Measurements from ENCODE around the gene TRIM47. TPM values are rescaled to one million over a fixed set of nuclear protein-coding genes. Genes with fewer than 3 reads are reported as not detected.

Gene TRIM47
- total RNA-seq, 4 donors from 2014 or later, result 6.8 to 70.1 (median 19.0) TPM

DNA sequence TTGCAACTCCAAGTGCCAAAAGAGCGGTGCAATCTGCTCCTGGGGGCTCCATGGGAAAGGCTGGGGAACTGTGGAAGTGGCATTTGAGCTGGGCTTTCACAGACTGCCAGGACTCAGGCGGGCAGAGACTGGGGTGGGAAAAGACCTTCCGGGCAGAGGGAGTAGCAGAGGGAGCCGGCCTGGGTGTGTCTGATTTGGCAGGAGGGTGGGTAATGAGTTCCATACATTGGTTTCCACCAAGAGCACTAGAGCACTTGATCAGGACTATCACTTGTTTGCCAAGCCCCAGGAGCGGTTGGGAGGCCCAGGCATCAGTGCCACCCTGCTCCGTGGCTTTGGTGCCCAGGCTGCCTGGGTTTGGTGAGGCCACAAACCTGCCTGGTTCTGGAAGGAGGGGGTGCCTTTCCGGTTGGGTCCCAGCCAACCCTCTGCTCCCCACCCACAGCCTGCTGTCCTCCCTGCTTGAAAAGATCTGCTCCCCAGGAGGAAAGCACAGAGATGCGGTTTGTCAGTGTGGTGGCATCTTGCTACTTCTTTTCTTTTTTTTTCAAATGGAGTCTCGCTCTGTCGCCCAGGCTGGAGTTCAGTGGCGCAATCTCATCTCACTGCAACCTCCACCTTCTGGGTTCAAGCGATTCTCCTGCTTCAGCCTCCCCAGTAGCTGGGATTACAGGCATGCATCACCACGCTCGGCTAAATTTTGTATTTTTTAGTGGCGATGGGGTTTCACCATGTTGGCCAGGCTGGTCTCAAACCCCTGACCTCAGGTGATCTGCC lies 3.5 kb upstream of the TRIM47 start:
- Histone ChIP-seq H3K27ac (no peak overlapping the region), H3K27me3 (no peaks in the 10 kb centered on the region), H3K36me3 (no peaks in the 10 kb centered on the region), H3K9me3 (no peaks in the 10 kb centered on the region), H3K4me3 (no peak overlapping the region), H3K4me1 (peaks cover 0 to 1% of the 10 kb centered on the region in 2 donors)
- DNase-seq, result no peak
- TF ChIP-seq CTCF (IDR thresholded peaks at IDR 0.05), result no peak
- no peak for TF ChIP-seq POLR2A (IDR thresholded peaks at IDR 0.05)
- intact Hi-C loops (cut with DNase I; ENCODE audit: low total_unique reads), result no loop called here

DNA sequence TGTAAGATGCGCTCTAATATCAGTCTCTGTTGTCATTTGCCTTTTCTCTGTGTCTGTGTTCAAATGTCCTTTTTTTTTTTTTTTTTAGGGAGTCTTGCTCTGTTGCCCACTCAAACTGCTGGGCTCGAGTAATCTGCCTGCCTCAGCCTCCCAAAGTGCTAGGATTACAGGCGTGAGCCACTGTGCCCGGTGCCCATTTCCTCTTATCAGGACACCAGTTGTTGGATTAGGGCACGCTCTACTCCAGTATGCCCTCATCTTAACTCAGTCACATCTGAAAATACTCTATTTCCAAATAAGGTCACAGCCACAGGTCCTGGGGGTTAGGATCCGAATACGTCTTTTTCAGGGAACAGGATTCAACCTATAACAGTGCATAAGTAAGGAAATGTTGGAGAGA lies 1.9 kb upstream of the TRIM47 start:
- H3K4me3 ChIP-seq, result no peak overlapping the region
- H3K36me3 ChIP-seq, result no peaks in the 10 kb centered on the region
- no peak overlapping the region for H3K27ac ChIP-seq
- peaks cover 12 to 17% of the 10 kb centered on the region in 2 donors for H3K4me1 ChIP-seq
- intact Hi-C loops (cut with DNase I; ENCODE audit: low total_unique reads), result no loop called here
- TF ChIP-seq POLR2A (IDR thresholded peaks at IDR 0.05), result no peak
- no peak for TF ChIP-seq CTCF (IDR thresholded peaks at IDR 0.05)
- H3K27me3 ChIP-seq, result no peaks in the 10 kb centered on the region
- DNase-seq, result no peak
- H3K9me3 ChIP-seq, result no peaks in the 10 kb centered on the region

GRCh38 chr17:75877752-75878173 lies 618 bp downstream of the TRIM47 start:
- H3K4me1 ChIP-seq, result peaks cover 18 to 39% of the 10 kb centered on the region in 2 donors

GRCh38 chr17:75876938-75877751 lies 1.2 kb downstream of the TRIM47 start:
- no peaks in the 10 kb centered on the region for H3K27me3 ChIP-seq
- H3K4me3 ChIP-seq, result peak overlapping the region; percentile 54
- no peaks in the 10 kb centered on the region for H3K36me3 ChIP-seq
- intact Hi-C loops (cut with DNase I; ENCODE audit: low total_unique reads), result no loop called here
- TF ChIP-seq CTCF (IDR thresholded peaks at IDR 0.05) (peak; percentile 28 to 68 (median 50)), POLR2A (IDR thresholded peaks at IDR 0.05) (peak; percentile 29 to 48)
- peaks cover 19 to 43% of the 10 kb centered on the region in 2 donors for H3K4me1 ChIP-seq
- DNase-seq, result peak; percentile 98
- H3K9me3 ChIP-seq, result no peaks in the 10 kb centered on the region
- peak overlapping the region; percentile 98 to 99 for H3K27ac ChIP-seq

More at GRCh38 chr17:75877752-75878173, 618 bp downstream of the TRIM47 start:
- intact Hi-C loops (cut with DNase I; ENCODE audit: low total_unique reads), result no loop called here
- Histone ChIP-seq H3K36me3 (no peaks in the 10 kb centered on the region), H3K4me3 (peak overlapping the region; percentile 54), H3K27me3 (no peaks in the 10 kb centered on the region), H3K9me3 (no peaks in the 10 kb centered on the region), H3K27ac (peak overlapping the region; percentile 98 to 99)
- DNase-seq, result peak; percentile 68 to 80
- TF ChIP-seq POLR2A (IDR thresholded peaks at IDR 0.05) (no peak), CTCF (IDR thresholded peaks at IDR 0.05) (peak in 3 of 4 experiments; percentile 53 to 74 (median 54))

Measured in uterus (tissue), 4 donors.